ENCODE results near the gene PEX11G. TPM values are rescaled to one million over a fixed set of nuclear protein-coding genes. Genes with fewer than 3 reads are reported as not detected.

PEX11G gene
- total and polyA plus RNA-seq, 2 of the 8 experiments (the other 6 are each of a cell fraction or from before 2014, with no cell fraction given) = 2.1 to 4.3 TPM

DNA sequence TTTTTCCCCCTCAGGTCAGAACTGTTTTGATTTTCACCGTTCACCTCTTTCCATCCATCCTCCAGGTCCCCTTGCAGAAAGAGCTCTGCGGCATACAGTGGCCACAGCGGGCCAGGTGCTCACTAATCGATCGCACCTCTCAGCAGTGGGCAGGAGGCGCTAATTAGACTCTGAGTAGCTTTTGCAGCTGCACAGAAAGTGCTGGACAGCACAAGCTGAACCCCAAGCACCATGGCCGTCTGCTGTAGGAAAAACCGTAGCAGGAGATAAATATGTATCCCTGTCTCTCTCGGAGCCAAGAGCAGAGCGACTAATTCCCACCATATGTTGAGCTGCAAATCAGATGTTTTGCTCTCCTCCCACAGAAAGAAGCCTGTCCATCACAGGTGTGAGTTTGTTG lies 54.4 kb downstream of the PEX11G start:
- Histone ChIP-seq H2BK120ac (replicated peaks; ENCODE audit: low read depth, low read length) (no peak overlapping the region), H3K23me2 (ENCODE audit: low read depth, low read length) (no peaks in the 10 kb centered on the region), H3K18ac (ENCODE audit: extremely low read depth, low read length) (no peak overlapping the region), H3K27me3 (replicated peaks in 1 of 4; ENCODE audit: control insufficient read depth in 3 of 4, extremely low read depth in 1 of 4, insufficient read depth in 3 of 4, low read length in 3 of 4) (no peaks in the 10 kb centered on the region), H3K9ac (replicated peaks in 1 of 4; ENCODE audit: extremely low read depth in 1 of 4, low read depth in 3 of 4, low read length in 3 of 4) (no peak overlapping the region), H4K5ac (ENCODE audit: insufficient read length, low read depth, low read length) (no peak overlapping the region), H3K4me3 (ENCODE audit: extremely low read depth in 1 of 4, insufficient read depth in 2 of 4, low read depth in 3 of 4, low read length in 4 of 4) (no peak overlapping the region), H2BK15ac (ENCODE audit: low read length) (no peak overlapping the region), H3K9me3 (ENCODE audit: insufficient read depth in 2 of 2, low read depth in 1 of 2, low read length in 1 of 2) (no peaks in the 10 kb centered on the region), H2BK20ac (ENCODE audit: low read length) (no peak overlapping the region), H3K27ac (ENCODE audit: low read depth, low read length) (no peak overlapping the region), H3K79me2 (ENCODE audit: control insufficient read depth in 1 of 2, insufficient read depth in 2 of 2, low read length in 2 of 2) (no peaks in the 10 kb centered on the region), H3K23ac (ENCODE audit: insufficient read length) (no peak overlapping the region), H2BK12ac (ENCODE audit: low read depth, low read length) (no peak overlapping the region), H3K56ac (replicated peaks; ENCODE audit: insufficient read length, low read depth, low read length) (no peak overlapping the region), H3K4ac (replicated peaks; ENCODE audit: insufficient read length, low read depth, low read length) (no peak overlapping the region), H4K20me1 (replicated peaks in 1 of 2; ENCODE audit: control insufficient read depth in 1 of 2, insufficient read depth in 2 of 2, low read length in 2 of 2) (peaks cover 0 to 6% of the 10 kb centered on the region in 2 experiments), H2AFZ (ENCODE audit: low read length) (no peak overlapping the region), H2BK5ac (ENCODE audit: low read depth, low read length) (no peak overlapping the region), H3K14ac (ENCODE audit: insufficient read length) (no peak overlapping the region), H4K91ac (replicated peaks; ENCODE audit: insufficient read length, low read length) (no peak overlapping the region), H3K4me2 (ENCODE audit: insufficient read depth in 1 of 2, low read depth in 2 of 2, low read length in 2 of 2) (no peak overlapping the region), H4K8ac (ENCODE audit: extremely low read depth, insufficient read depth, low read length) (no peak overlapping the region), H3K4me1 (replicated peaks in 1 of 4; ENCODE audit: control insufficient read depth in 3 of 4, insufficient read depth in 4 of 4, low read length in 3 of 4) (no peaks in the 10 kb centered on the region), H2AK5ac (ENCODE audit: low read depth, low read length) (no peak overlapping the region), H3K79me1 (ENCODE audit: low read depth, low read length) (no peaks in the 10 kb centered on the region), H3K36me3 (ENCODE audit: control insufficient read depth in 2 of 4, insufficient read depth in 4 of 4, low read length in 3 of 4) (no peaks in the 10 kb centered on the region)
- TF ChIP-seq, protein P1, sequence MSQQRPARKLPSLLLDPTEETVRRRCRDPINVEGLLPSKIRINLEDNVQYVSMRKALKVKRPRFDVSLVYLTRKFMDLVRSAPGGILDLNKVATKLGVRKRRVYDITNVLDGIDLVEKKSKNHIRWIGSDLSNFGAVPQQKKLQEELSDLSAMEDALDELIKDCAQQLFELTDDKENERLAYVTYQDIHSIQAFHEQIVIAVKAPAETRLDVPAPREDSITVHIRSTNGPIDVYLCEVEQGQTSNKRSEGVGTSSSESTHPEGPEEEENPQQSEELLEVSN (IDR thresholded peaks at IDR 0.05) = no peak
- no peak for TF ChIP-seq POLR2AphosphoS5 (IDR thresholded peaks at IDR 0.05; ENCODE audit: low read depth, low read length)
- TF ChIP-seq RNF2 (IDR thresholded peaks at IDR 0.05; ENCODE audit: borderline replicate concordance, low read depth, low read length, missing control alignments, poor library complexity, severe bottlenecking) = no peak
- TF ChIP-seq CHD1 (IDR thresholded peaks at IDR 0.05; ENCODE audit: low read depth, low read length) = no peak
- TF ChIP-seq GTF2F1 (IDR thresholded peaks at IDR 0.05; ENCODE audit: borderline replicate concordance, low read depth, low read length) = no peak
- TF ChIP-seq PHF8 (conservative IDR thresholded peaks at IDR 0.05; ENCODE audit: low read depth, low read length) = no peak
- no peak for TF ChIP-seq SIX5 (IDR thresholded peaks at IDR 0.05; ENCODE audit: low read depth, low read length)
- no peak for TF ChIP-seq SP1 (IDR thresholded peaks at IDR 0.05; ENCODE audit: low read depth, low read length)
- no peak for TF ChIP-seq SRF (IDR thresholded peaks at IDR 0.05; ENCODE audit: low read depth, low read length)
- TF ChIP-seq, protein P2, sequence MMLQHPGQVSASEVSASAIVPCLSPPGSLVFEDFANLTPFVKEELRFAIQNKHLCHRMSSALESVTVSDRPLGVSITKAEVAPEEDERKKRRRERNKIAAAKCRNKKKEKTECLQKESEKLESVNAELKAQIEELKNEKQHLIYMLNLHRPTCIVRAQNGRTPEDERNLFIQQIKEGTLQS (IDR thresholded peaks at IDR 0.05; ENCODE audit: insufficient read depth, low read depth, low read length) = no peak
- DNase-seq (ENCODE audit: low read depth in 1 of 2, low spot score in 2 of 2) (no peak), FAIRE-seq (no peak)
- 91% methylated on average over 10 of the region's 10 CpGs; no CpG with 5 or more reads in 1 of the 2 experiments for WGBS, 2 experiments (ENCODE audit: extremely low coverage in 1 of 2, insufficient coverage in 1 of 2, insufficient read length in 1 of 2, insufficient replicate concordance in 2 of 2, low coverage in 1 of 2, low lambda C conversion rate in 2 of 2, missing lambda C conversion rate in 1 of 2)
- ChIA-PET CTCF (ENCODE audit: partially characterized antibody) (interaction anchor here (0.5 to 1.7 kb wide), 4 partner anchors 10 to 81 kb away, joined by 3 to 5 read pairs (median 3); no protein-coding TSS in a partner anchor), POLR2A (ENCODE audit: partially characterized antibody) (interaction anchor here (0.6 kb wide), 1 partner anchor 169 kb away, joined by 3 read pairs; no protein-coding TSS in a partner anchor)
